Stimulated activated CD4-positive, alpha-beta T cell treated with anti-CD3 and anti-CD28 coated beads, Interleukin-12 subunit alpha, Interleukin-12 subunit beta, amount 100 ng/mL, for 4 hours (primary cell): ENCODE data around the gene EIF2A.
A peak's percentile ranks its signal among the peaks of the same experiment; 100 is the strongest.
"Not testable (repeated sequence)": the region's sequence is repeated elsewhere in the genome, so short reads cannot be mapped to it uniquely, and the experiment has no call there.

ENCODE experiments used
- DNase-seq: peaks from one replicate; pipeline ENCODE4 v3.0.0-alpha.2; 2020

Gene EIF2A

GRCh38 chr3:150544041-150544440 is 2.5 kb upstream of the EIF2A start:
- no peak for DNase-seq

DNA sequence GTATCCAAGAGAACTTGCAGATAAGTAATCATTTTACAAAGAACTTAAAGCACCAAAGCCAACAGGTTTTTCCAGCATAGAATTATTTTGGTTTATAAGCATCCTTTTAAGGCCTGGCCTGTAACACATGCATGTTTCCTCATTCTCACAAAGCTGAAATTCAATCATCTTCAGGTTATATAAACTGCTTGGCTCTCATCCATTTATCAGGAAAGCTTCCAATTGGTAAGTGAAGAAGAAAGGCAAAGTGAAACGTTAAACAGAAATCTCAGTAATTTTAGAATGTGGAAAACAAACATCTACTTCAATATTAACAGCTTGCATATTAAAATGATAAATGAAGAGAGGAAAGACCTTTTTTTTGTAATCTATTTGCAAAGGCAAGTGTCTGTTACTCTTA is 1.9 kb upstream of the EIF2A start:
- DNase-seq = no peak

GRCh38 chr3:150545419-150546225 is 965 bp upstream of the EIF2A start:
- DNase-seq = peak; percentile 39

GRCh38 chr3:150547045-150547741 is 606 bp downstream of the EIF2A start:
- no peak for DNase-seq

GRCh38 chr3:150555859-150556436 is 9.4 kb downstream of the EIF2A start:
- no peak for DNase-seq

- no peak for DNase-seq
Measured at GRCh38 chr3:150556792-150557191, 10.2 kb downstream of the EIF2A start.

DNA sequence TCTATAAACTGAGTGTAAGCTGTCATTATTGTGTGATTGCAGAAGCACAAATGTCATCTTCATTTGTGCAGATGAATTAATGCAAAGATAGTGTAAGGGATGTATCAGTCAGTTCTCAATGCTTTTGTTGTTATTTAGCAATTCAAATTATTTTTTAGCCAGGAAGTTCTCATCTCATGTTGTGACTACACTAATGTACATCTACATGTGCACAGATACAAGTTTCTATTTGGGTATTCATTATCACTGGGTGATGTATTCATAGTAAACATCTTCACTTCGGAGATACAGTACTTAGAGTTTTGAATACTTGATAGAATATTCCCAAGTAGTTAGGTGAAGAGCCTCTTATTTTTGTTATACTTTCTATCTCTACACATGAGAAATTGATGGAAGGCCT is 11.1 kb downstream of the EIF2A start:
- no peak for DNase-seq

GRCh38 chr3:150564243-150564642 is 17.7 kb downstream of the EIF2A start:
- DNase-seq = no peak

DNA sequence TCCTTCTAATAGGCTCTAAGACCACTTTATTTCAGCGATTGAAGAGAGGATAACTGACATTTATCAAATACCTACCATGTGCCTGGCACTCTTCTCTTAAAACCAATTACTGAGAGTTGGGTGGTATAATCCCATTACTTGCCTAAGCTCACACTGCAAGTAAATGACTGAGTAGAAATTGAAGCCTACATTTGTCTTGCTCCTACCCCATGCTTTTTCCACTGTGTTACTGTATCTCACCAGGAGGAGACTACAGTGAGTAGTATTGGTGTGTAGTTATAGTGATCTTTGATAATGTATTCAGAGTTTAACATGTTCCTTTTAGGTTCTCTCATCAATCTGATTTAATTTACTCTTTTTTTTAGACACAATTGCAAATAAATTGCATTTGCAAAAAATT is 20.7 kb downstream of the EIF2A start:
- no peak for DNase-seq

DNA sequence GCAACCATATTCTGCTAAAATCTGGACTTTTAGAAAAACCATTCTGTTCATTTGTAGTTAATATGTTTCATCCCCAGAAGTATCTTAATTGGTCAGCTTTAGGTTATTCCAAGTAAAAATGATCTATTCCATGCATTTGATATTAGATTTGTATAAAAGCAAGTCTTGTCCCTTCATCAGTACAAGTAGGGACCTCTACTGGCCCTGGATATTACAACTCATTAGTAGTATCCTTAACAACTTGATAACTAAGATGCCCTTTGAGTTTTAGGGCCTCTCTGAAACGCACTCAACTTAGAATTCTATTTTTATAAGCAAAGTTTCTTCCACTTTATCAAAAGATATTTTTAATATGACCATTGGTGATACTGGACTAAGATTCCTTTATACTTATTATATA is 31.3 kb downstream of the EIF2A start:
- no peak for DNase-seq

DNA sequence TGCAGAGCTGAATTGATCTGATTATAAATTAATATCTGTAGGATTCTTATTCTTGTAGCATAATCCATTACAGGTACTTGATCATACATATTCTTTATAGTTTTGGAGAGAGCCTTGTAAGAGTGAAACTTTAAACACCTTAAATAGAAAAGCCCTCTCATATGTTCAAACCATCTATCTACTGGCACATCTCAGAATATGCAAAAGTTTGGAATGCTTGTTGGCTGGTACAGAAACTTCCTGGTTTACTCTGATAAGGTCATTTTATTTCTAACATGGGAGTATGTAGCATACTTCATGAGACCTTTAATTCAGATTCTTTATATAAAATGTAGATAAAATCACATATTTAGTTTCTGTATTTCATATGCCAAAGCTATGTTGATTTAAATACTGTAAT is 34.6 kb downstream of the EIF2A start:
- DNase-seq = no peak

DNA sequence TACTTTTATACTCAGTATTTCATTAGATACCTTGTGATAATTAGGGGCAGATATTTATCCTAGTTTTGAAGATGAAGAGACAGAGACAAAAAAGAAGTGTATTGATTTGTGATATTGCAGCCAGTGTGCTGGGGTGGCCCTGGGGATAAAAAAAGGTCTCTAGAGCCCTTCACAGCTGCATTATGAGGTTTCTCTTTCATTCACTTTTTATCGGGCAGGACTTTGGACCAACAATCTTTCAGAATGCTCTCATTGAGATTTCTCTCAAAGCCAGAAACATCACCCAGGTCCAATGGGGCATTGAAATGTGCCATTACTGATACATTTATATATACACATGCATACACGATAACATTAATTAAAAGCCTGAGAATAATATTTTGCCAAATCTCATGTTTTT is 36.0 kb downstream of the EIF2A start:
- DNase-seq = no peak

- no peak for DNase-seq
Measured at GRCh38 chr3:150583028-150583427, 36.4 kb downstream of the EIF2A start.

DNA sequence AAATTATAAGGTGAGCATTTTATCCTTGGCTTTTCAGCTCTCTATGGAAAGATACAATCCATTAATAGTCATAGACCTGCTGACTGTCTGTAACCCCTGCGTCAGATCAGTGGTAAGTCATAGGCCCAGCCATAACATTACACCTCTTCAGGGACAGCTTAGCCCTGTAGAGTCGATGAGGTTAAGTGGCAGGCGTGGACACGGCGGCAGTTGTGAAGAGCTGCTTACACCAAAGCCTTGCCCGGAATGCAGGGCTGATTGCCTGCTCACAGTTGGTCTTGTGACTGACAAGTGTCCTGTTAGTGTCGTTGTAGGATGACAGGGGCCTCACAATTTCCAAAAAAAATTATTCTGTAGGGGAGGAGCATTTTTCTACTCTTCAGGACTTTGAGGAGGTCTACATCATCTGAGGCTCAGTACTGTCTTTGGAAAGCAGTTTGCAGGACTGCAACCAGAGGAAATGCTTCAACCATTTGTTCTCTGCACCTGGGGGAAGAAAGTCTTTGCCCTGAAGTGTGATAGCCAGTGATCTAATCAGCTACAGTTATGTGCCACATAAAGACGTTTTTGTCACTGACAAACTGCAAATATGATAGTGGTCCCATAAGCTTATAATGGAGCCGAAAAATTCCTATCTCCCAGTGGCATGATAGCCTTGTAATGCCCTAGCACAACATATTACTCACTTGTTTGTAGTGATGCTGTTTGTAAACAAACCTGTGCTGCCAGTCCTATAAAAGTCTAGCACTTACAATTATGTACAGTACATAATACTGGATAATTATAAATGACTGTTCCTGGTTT is 41.6 kb downstream of the EIF2A start:
- DNase-seq = no peak

DNA sequence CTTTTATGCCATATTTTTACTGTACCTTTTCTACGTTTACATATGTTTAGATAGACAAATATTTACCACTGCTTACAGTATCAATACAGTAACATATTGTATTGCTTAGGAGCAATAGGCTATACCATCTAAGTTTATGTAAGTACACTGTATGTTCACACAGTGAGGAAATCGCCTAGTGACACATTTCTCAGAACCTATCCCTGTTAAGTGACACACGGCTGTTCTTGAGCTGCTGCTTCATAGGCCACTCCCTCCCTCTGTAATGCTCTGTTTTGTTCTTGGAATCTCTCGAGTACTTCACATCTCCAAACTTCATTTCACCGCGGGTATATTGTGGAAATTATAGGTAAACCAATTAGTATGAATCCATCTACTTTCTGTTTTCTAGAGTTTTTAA is 43.2 kb downstream of the EIF2A start:
- no peak for DNase-seq

DNA sequence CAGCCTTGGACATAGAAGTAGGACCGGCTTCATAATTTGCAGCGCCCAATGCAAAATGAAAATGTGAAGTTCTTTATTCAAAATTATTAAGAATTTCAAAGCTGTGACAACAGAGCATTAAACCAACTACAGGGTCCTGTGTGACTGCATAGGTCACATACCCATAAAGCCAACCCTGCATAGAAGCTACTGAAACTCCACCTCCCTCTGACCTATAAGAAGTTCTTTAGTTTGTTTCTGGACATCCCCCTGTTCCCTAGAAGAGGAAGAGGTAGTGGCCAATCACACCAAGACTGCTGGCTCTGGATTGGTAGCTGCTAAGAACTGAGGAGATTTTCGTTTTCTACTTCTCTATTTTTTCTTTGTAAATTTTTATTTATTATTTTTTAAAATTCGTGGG is 47.6 kb downstream of the EIF2A start:
- no peak for DNase-seq

GRCh38 chr3:150597646-150598045 is 51.1 kb downstream of the EIF2A start:
- DNase-seq = no peak

GRCh38 chr3:150599611-150600297 is 53.2 kb downstream of the EIF2A start:
- DNase-seq = no peak

DNA sequence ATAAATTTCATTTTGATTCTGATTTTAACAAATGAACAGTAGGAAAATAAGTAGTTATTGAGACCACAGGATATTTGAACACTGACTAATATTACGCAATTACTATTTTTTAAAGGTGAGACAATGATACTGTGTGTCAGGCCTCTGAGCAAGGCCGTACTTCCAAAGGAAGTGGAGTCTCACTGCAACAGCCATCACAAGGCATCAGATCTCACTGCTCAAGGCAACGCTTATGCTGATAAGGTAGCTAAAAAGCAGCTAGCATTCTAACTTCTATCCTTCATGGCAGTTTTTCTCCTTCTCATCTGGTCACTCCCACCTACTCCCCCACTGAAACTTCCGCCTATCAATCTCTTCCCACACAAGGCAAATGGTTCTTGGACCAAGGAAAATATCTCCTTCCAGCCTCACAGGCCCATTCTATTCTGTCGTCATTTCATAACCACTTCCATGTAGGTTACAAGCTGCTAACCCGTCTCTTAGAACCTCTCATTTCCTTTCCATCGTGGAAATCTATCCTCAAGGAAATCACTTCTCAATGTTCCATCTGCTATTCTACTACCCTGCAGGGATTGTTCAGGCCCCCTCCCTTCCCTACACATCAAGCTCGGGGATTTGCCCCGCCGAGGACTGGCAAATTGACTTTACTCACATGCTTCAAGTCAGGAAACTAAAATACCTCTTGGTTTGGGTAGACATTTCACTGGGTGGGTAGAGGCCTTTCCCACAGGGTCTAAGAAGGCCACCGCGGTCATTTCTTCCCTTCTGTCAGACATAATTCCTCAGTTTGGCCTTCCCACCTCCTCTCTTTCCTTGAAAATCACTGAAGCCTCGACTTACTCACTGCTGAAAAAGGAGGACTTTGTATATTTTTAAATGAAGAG is 54.3 kb downstream of the EIF2A start:
- DNase-seq = not testable (repeated sequence)

DNA sequence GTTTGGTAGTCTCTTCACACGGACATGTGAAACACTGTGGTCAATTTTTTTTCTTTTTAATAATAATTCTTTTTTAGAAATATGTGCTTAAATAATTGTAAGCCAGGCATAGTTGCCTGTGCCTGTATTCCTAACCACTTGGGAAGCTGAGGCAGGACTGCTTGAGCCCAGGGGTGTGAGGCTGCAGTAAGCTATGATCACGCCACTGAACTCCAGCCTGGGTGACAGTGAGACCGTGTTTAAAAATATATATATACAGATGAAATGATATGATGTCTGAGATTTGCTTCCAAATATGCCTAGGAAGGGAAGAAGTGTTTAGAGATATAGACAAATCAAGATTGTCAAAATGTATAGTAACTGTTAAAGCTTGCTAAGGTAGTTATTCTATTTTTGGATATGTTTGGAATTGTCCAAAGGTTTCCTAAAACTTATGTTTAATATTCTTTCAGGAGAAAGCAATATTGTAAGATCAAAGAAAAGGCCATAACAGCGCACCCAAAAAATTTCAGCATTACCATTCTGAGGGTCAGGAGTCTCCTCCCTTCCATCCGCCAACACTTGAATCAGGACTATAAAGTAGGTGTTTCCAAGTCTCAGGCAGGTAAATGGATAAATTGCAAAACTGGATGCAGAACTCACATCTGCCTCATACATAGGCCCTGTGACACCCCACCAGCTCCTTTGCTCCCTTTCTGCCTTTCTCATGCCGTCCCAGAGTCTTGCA is 56.0 kb downstream of the EIF2A start:
- DNase-seq = no peak
